Measurements from ENCODE around the gene NMB. TPM values are rescaled to one million over a fixed set of nuclear protein-coding genes. Genes with fewer than 3 reads are reported as not detected.

Gene NMB
- total RNA-seq, 6 experiments from 2014 or later, result 4.4 to 7.1 (median 5.5) TPM

DNA sequence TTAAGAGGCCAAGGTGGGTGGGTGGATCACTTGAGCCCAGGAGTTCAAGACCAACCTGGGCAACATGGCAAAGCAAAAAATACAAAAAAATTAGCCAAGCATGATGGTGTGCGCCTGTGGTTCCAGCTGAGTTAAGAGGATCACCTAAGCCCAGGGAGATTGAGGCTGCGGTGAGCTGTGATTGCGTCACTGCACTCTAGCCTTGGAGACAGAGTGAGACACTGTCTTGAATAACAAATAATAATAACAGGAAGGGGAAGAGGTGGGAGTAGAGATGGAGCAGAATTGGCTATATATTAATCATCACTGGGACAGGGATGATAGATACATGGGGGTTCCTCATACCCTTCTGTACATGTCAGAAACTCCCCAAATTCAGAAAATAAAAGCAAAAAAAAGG lies 23.8 kb upstream of the NMB start:
- TF ChIP-seq, protein P1, sequence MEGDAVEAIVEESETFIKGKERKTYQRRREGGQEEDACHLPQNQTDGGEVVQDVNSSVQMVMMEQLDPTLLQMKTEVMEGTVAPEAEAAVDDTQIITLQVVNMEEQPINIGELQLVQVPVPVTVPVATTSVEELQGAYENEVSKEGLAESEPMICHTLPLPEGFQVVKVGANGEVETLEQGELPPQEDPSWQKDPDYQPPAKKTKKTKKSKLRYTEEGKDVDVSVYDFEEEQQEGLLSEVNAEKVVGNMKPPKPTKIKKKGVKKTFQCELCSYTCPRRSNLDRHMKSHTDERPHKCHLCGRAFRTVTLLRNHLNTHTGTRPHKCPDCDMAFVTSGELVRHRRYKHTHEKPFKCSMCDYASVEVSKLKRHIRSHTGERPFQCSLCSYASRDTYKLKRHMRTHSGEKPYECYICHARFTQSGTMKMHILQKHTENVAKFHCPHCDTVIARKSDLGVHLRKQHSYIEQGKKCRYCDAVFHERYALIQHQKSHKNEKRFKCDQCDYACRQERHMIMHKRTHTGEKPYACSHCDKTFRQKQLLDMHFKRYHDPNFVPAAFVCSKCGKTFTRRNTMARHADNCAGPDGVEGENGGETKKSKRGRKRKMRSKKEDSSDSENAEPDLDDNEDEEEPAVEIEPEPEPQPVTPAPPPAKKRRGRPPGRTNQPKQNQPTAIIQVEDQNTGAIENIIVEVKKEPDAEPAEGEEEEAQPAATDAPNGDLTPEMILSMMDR (IDR thresholded peaks at IDR 0.05), result no peak
- Mint-ChIP-seq H3K36me3 (ENCODE audit: low read depth) (peaks cover 31% of the 10 kb centered on the region), H3K9me3 (no peaks in the 10 kb centered on the region), H3K27me3 (ENCODE audit: insufficient read depth) (peaks cover 3% of the 10 kb centered on the region), H3K27ac (peak overlapping the region; percentile 33), H3K4me3 (no peak overlapping the region), H3K4me1 (ENCODE audit: low read depth) (peaks cover 30% of the 10 kb centered on the region)
- DNase-seq, result no peak

DNA sequence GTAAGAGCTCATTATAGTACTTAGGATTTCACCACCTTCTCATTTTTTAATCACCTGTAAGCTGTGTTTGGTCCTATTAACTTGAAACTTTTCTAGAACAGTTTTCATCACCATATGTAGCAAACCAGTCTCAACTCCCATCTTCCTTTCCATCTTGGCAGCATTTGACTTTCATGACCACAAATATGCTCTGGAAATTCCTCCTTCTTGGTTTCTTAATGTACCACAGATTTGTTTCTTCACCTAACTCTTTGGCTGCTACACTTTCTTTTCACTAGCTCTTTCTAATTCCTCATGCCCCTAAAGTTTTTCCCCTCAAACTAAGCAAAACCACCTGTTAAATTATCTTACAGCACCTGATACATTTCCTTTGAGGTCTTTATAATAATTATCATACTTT lies 13.2 kb upstream of the NMB start:
- TF ChIP-seq, protein P1 (IDR thresholded peaks at IDR 0.05), result no peak
- Mint-ChIP-seq H3K27me3 (ENCODE audit: insufficient read depth) (peaks cover 2% of the 10 kb centered on the region), H3K4me1 (ENCODE audit: low read depth) (peaks cover 43% of the 10 kb centered on the region), H3K36me3 (ENCODE audit: low read depth) (peaks cover 46% of the 10 kb centered on the region), H3K9me3 (no peaks in the 10 kb centered on the region), H3K27ac (peak overlapping the region; percentile 74), H3K4me3 (peak overlapping the region; percentile 39; the same call in 1 of the 2 replicates)
- peak; percentile 75 for DNase-seq

DNA sequence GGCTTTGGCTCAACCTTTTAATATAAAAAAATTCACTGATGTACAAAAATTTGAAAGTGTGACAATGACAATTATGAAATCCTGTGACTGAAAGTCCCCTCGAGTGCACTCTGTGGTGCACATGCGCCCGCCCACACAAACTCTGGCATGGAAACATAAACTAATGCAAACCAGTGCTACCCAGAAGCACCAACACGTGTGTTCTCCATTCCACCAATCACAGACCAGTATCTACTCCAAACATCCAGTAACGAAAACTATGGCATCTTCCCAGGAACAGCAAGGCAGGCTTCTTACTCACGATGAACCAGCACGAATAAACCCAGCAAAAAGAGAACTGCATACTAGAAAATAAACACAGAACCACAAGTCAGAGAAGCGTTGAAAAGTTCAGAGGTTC lies 11.7 kb upstream of the NMB start:
- Mint-ChIP-seq H3K4me1 (ENCODE audit: low read depth) (peaks cover 43% of the 10 kb centered on the region), H3K27ac (no peak overlapping the region), H3K27me3 (ENCODE audit: insufficient read depth) (no peaks in the 10 kb centered on the region; the same call in none of the 2 replicates), H3K9me3 (no peaks in the 10 kb centered on the region), H3K4me3 (no peak overlapping the region), H3K36me3 (ENCODE audit: low read depth) (peaks cover 53% of the 10 kb centered on the region)
- no peak for DNase-seq
- TF ChIP-seq, protein P1 (IDR thresholded peaks at IDR 0.05), result no peak

DNA sequence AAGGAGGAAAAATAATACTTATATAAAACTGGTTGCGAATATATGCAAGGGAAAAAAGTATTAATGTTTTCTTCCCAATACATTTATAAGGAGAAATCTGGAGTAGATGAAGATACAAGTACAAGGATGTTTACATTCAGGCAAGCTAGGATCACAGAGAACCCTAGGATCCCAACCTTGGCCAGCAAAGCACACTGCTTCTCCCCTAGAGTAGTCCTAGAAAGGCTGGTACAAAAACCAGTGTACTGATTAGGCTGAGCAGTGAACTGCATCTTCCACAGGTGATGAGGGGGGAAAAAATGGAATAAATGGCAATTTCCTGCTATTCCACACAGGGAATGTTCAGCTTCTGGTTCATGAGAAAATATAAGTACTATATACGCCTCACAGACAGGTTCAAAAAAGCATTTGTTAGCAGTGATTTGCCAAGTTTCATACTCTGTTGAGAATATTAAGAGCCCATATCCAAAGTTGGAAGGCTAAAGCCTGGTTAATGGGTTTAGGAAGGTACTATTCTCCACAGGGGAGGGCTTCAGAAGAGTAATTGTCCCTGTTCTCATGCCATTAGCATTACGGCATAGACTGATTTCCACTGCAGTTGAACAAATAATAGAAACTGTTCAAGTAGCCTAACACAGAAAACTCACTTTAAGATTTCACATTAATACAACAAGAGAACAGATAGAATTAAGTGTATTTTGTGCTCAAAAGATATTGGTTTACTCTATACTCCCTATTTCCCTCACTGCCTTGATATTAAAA lies 10.4 kb upstream of the NMB start:
- Mint-ChIP-seq H3K36me3 (ENCODE audit: low read depth) (peaks cover 45% of the 10 kb centered on the region), H3K4me1 (ENCODE audit: low read depth) (peaks cover 43% of the 10 kb centered on the region), H3K9me3 (no peaks in the 10 kb centered on the region), H3K27me3 (ENCODE audit: insufficient read depth) (no peaks in the 10 kb centered on the region; the same call in none of the 2 replicates), H3K27ac (peak overlapping the region; percentile 52), H3K4me3 (no peak overlapping the region)
- TF ChIP-seq, protein P1 (IDR thresholded peaks at IDR 0.05), result no peak
- no peak for DNase-seq

DNA sequence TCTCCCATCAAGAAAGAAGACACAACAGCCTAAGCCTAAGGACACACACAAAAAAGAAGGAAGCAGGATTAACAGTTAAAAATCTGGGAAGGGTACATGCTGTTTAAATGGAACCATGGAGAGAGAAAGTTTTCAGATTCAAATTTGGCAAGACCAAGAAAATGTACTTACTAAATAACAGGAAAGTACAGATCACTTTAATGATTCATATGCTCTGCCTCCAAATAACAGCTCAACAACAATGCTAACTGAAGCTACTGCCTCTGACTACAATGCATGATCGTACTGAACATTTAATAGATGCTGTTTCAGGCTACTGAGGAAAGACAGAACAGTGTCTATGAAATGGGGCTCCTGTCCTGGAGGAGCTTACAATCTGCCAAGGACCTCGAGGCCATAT lies 8.4 kb upstream of the NMB start:
- DNase-seq, result no peak
- peaks cover 40% of the 10 kb centered on the region for H3K36me3 Mint-ChIP-seq (ENCODE audit: low read depth)
- TF ChIP-seq, protein P1 (IDR thresholded peaks at IDR 0.05), result no peak
- peaks cover 34% of the 10 kb centered on the region for H3K4me1 Mint-ChIP-seq (ENCODE audit: low read depth)
- no peaks in the 10 kb centered on the region for H3K9me3 Mint-ChIP-seq
- no peak overlapping the region for H3K4me3 Mint-ChIP-seq
- no peaks in the 10 kb centered on the region; the same call in none of the 2 replicates for H3K27me3 Mint-ChIP-seq (ENCODE audit: insufficient read depth)
- H3K27ac Mint-ChIP-seq, result no peak overlapping the region
